Renal cortical epithelial cell (primary cell): ENCODE measurements around the gene CYP2C18. TPM values are rescaled to one million over a fixed set of nuclear protein-coding genes. Genes with fewer than 3 reads are reported as not detected.
"Not testable (repeated sequence)": the region's sequence is repeated elsewhere in the genome, so short reads cannot be mapped to it uniquely, and the experiment has no call there.

Source experiments
- DNase-seq: peaks from one replicate; pipeline ENCODE4 v3.0.0-alpha.2; 2011; ENCODE audit warnings: low read depth
- total RNA-seq: library from RNA; depleted of rRNA; stranded (reverse); fragments of >200 nt; gene quantifications from 2 replicates; pipeline ENCODE4 v1.2.3, GENCODE V29; 2014

The CYP2C18 gene
- total RNA-seq, 1 donor from 2014 or later = 0.05 TPM

DNA sequence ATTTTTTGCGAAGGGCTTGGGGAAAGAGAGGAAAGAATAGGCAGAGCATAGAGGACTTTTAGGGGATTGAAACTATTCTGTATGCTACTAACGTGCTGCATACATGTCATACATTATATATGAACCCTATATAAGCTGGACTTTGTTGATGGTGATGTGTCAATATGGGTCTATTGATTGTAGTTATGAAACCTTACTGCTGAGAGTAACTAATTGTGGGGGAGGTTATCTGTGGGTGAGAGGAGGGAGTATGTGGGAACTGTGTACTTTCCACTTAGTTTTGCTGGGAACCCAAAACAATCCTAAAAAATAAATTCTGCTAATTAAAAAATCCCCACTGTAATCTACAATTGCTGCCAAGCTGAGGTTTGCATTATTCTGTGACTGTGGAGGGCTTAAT lies 63.6 kb downstream of the CYP2C18 start:
- DNase-seq = no peak

GRCh38 chr10:94747838-94748237 lies 64.3 kb downstream of the CYP2C18 start:
- DNase-seq = peak; percentile 26

DNA sequence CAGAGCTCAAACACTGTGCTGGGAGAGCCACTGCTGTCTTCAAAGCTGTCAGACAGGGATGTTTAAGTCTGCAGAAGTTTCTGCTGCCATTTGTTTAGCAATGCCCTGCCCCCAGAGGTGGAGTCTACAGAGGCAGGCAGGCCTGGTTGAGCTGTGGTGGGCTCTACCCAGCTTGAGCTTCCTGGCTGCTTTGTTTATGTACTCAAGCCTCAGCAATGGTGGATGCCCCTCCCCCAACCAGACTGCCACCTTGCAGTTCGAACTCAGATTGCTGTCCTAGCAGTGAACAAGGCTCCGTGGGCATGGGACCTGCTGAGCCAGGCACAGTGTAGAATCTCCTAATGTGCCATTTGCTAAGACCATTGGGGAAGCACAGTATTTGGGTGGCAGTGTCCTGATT lies 74.4 kb downstream of the CYP2C18 start:
- DNase-seq = no peak

GRCh38 chr10:94760586-94761178 lies 77.2 kb downstream of the CYP2C18 start:
- peak; percentile 11 for DNase-seq

DNA sequence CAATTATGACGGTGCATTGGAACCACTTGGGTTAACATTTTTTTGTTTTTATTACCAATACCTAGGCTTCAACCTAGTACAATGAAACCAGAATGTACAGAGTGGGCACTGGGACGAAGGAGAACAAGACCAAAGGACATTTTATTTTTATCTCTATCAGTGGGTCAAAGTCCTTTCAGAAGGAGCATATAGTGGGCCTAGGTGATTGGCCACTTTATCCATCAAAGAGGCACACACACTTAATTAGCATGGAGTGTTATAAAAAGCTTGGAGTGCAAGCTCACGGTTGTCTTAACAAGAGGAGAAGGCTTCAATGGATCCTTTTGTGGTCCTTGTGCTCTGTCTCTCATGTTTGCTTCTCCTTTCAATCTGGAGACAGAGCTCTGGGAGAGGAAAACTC lies 78.9 kb downstream of the CYP2C18 start, which contains the start of gene CYP2C19:
Gene CYP2C19, plus strand, starts transcription at position 289 of the 400 bp plus-strand sequence. Its CDS starts 25 bp downstream, at position 314.
- no peak for DNase-seq

DNA sequence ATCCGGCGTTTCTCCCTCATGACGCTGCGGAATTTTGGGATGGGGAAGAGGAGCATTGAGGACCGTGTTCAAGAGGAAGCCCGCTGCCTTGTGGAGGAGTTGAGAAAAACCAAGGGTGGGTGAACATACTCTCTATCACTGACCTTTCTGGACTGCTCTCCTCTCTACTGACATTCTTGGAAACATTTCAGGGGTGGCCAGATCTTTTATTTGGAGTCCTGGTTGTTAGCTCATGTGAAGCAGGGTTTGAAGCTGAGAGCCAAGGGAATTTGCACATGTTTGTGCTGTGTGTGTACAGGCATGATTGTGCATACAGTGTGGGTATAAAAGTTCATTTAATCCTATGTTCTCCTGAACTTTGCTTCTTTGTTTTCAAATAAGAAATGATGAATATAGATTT lies 91.9 kb downstream of the CYP2C18 start:
- not testable (repeated sequence) for DNase-seq

DNA sequence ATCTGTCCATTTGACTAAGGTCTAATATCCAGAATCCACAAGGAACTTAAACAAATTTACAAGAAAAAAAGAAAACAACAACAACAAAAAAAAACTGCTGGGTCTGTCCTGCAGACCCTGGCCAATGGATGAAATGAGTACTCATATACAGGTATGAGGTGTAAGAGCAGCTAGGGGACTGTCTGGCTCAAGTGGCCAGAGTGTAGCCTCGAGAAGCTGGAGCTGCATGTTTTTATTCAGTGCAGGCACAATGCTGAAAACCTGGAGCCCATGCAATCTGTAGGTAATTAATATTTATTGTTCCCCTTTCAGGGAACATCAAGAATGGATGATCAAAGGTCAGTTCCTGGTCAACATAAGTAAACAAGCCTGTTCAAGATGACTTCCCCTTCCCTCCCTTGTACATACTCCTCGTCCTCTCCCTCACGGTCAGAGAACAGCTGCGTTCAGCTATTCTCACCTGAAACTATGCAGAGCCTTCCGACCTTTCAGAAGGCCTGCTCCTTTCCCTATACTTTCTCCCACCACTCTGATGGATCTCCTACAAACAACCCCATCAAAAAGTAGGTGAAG lies 94.4 kb downstream of the CYP2C18 start:
- peak; percentile 13 for DNase-seq

GRCh38 chr10:94780844-94781243 lies 97.3 kb downstream of the CYP2C18 start:
- DNase-seq = no peak

DNA sequence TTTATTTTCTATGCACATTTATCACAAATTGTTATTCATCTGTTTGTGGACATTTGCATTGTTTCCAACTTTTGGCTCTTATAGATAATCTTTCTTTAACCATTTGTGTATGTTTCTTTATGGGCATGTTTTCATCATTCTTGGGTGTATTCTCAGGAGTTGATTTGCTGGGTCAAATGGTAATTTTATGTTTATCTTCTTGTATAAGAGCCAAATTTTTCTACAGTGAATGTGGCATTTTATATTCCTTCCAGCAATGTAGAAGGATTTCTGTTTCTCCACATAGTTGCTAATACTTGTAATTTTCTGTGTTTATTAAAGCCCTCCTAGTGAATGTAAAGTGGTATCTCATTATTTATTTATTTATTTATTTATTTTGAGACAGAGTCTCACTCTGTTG lies 100.7 kb downstream of the CYP2C18 start:
- no peak for DNase-seq

- peak; percentile 12 for DNase-seq
Measured at GRCh38 chr10:94785211-94785610, 101.7 kb downstream of the CYP2C18 start.

Other genes starting within 250 kb of the CYP2C18 start
- 18.9 and 24.3 TPM in 2 replicates for gene HELLS, start 137.9 kb upstream of the CYP2C18 start, total RNA-seq
- gene CYP2C19, start 79.0 kb downstream of the CYP2C18 start, total RNA-seq = 0.05 TPM in 1 of 2 replicates, not detected in the other